PFSK-1 (cell line): ENCODE measurements around the gene CASP7.

ENCODE experiments used
- POLR2AphosphoS5 ChIP-seq: IDR thresholded peaks from 2 replicates; pipeline ENCODE4 v1.6.1; 2012; ENCODE audit warnings: low read depth, mild to moderate bottlenecking, control low read depth, low read length, moderate library complexity
- SIN3A ChIP-seq: IDR thresholded peaks from 2 replicates; pipeline ENCODE4 v1.6.1; 2012; ENCODE audit warnings: mild to moderate bottlenecking, low read length, moderate library complexity, borderline replicate concordance; ENCODE audit not compliant: insufficient read depth
- TF ChIP-seq, protein P1 (sequence below), 2 experiments: IDR thresholded peaks; 2 replicates each; pipeline versions ENCODE4 v1.6.1 to v1.8.0; 2011 to 2012; ENCODE audit warnings: low read depth in 2 of 2, low read length in 2 of 2, control low read depth in 1 of 2, inconsistent platforms in 1 of 2, mild to moderate bottlenecking in 1 of 2, moderate library complexity in 1 of 2; ENCODE audit not compliant: insufficient read depth in 1 of 2

DNA sequence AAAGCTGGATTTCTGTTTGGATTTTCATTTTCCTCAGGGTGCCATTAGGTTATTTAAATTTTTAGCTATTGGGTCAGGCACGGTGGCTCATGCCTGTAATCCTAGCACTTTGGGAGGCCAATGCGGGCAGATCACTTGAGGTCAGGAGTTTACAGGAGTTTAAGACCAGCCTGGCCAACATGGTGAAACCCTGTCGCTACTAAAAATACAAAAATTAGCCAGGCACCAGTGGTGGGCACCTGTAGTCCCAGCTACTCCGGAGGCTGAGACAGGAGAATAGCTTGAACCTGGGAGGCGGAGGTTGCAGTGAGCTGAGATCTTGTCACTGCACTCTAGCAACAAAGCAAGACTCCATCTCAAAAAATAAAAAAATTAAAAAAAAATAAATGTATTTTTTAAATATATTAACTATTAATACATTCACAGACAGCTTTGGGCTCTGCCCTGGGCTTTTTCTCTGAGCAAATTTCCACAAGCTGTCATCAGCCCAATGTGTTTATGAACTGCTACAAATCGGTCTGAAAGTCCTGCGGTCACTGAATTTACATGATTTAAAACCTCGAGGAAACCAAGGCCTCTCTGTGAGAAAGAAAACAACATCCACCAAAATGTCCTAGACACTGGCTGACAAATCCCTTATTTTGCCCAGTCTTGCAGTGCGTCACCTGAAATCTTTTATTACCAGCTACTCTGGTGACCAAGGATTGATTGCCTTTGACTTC is 52.6 kb downstream of the CASP7 start:
- TF ChIP-seq, protein P1, sequence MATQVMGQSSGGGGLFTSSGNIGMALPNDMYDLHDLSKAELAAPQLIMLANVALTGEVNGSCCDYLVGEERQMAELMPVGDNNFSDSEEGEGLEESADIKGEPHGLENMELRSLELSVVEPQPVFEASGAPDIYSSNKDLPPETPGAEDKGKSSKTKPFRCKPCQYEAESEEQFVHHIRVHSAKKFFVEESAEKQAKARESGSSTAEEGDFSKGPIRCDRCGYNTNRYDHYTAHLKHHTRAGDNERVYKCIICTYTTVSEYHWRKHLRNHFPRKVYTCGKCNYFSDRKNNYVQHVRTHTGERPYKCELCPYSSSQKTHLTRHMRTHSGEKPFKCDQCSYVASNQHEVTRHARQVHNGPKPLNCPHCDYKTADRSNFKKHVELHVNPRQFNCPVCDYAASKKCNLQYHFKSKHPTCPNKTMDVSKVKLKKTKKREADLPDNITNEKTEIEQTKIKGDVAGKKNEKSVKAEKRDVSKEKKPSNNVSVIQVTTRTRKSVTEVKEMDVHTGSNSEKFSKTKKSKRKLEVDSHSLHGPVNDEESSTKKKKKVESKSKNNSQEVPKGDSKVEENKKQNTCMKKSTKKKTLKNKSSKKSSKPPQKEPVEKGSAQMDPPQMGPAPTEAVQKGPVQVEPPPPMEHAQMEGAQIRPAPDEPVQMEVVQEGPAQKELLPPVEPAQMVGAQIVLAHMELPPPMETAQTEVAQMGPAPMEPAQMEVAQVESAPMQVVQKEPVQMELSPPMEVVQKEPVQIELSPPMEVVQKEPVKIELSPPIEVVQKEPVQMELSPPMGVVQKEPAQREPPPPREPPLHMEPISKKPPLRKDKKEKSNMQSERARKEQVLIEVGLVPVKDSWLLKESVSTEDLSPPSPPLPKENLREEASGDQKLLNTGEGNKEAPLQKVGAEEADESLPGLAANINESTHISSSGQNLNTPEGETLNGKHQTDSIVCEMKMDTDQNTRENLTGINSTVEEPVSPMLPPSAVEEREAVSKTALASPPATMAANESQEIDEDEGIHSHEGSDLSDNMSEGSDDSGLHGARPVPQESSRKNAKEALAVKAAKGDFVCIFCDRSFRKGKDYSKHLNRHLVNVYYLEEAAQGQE (IDR thresholded peaks at IDR 0.05; ENCODE audit: insufficient read depth in 1 of 2, low read depth in 2 of 2, low read length in 2 of 2): no peak
- TF ChIP-seq POLR2AphosphoS5 (no peak), SIN3A (no peak)
